Measurements from ENCODE around the gene CDH4.

GRCh38 chr20:61980647-61981583 is 728.9 kb downstream of the CDH4 start:
- TF ChIP-seq POLR2A (IDR thresholded peaks at IDR 0.05; ENCODE audit: low read length) (no peak), GATA1 (IDR thresholded peaks at IDR 0.05; ENCODE audit: low read depth, low read length) (no peak)
